Measurements from ENCODE around the gene ASB10.

ASB10 gene

GRCh38 chr7:151223728-151224127, 36.7 kb upstream of the ASB10 start:
- DNase-seq (ENCODE audit: extremely low read depth, low read depth), result no peak
- TF ChIP-seq CTCF (IDR thresholded peaks at IDR 0.05; ENCODE audit: low read depth, low read length), result no peak

GRCh38 chr7:151218170-151218569, 31.1 kb upstream of the ASB10 start:
- no peak for DNase-seq (ENCODE audit: extremely low read depth, low read depth)
- TF ChIP-seq CTCF (IDR thresholded peaks at IDR 0.05; ENCODE audit: low read depth, low read length), result no peak

DNA sequence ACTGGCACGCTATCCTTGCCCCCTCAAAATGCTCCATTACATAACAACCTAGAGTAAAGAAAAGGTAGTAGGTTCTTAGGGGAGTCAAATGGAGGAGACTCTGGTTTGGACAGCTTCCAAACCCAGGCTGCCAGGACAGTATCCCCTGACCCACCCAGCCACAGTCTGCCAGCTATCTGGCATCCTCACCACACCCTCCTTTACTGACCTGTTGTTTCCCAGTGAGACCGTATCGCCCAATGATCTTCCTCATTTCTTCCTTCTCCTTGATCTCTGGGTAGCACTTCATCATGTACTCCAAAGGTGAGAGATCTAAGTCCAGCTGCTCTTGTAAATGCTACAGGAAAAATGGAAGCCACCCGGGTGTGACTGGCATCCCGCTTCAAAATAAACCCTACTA, 28.3 kb upstream of the ASB10 start:
- no peak for DNase-seq (ENCODE audit: extremely low read depth, low read depth)
- no peak for TF ChIP-seq CTCF (IDR thresholded peaks at IDR 0.05; ENCODE audit: low read depth, low read length)

DNA sequence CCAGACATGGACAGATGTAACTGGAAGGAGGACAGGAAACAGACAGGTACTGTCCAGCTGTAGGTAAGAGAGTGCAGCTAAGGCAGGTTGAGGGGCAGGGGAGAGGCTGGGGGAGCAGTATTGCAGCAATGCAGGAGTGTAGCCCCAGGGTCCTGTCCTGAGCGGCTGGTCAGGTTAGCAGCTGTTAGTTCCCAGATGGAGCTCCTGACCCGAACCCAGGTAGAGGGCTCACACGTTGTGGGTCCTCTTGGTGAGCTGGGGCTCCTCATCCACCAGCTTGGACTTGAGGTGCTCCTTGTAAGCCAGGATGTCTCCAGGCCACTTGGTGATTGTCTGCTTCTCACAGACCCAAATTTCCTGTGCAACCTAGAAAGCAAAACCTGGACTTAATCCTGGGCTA, 26.8 kb upstream of the ASB10 start:
- no peak for TF ChIP-seq CTCF (IDR thresholded peaks at IDR 0.05; ENCODE audit: low read depth, low read length)
- no peak for DNase-seq (ENCODE audit: extremely low read depth, low read depth)

DNA sequence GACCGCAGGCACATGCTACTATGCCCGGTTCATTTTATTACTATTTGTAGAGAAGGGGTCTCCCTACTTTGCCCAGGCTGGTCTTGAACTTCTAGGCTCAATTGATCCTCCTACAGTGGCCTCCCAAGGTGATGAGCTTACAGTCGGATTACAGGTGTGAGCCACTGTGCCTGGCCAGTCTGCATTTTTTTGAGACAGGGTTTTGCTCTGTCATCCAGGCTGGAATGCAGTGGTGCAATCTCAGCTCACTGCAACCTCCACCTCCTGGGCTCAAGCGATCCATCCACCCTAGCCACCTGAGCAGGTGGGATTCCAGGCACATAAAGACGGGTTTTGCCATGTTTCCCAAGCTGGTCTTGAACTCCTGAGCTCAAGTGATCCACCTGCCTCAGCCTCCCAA, 25.6 kb upstream of the ASB10 start:
- DNase-seq (ENCODE audit: extremely low read depth, low read depth), result no peak
- no peak for TF ChIP-seq CTCF (IDR thresholded peaks at IDR 0.05; ENCODE audit: low read depth, low read length)

- no peak for TF ChIP-seq CTCF (IDR thresholded peaks at IDR 0.05; ENCODE audit: low read depth, low read length)
- DNase-seq (ENCODE audit: extremely low read depth, low read depth), result no peak
Observed at GRCh38 chr7:151211155-151211772, 24.2 kb upstream of the ASB10 start.

- no peak for DNase-seq (ENCODE audit: extremely low read depth, low read depth)
- no peak for TF ChIP-seq CTCF (IDR thresholded peaks at IDR 0.05; ENCODE audit: low read depth, low read length)
Observed at GRCh38 chr7:151210087-151210854, 23.2 kb upstream of the ASB10 start, which contains the start of gene H2BK1. H2BK1 (minus strand) TSS chr7:151210488; CDS start chr7:151210318, 170 bp downstream.
